ENCODE measurements around the gene PIK3AP1. TPM values are rescaled to one million over a fixed set of nuclear protein-coding genes. Genes with fewer than 3 reads are reported as not detected.

The PIK3AP1 gene
- total RNA-seq, 1 experiment from 2014 or later, result 1.7 TPM

GRCh38 chr10:96753956-96754355 lies 33.6 kb upstream of the PIK3AP1 start:
- WGBS (ENCODE audit: extremely low coverage, insufficient read length, low lambda C conversion rate), result no CpG with 5 or more reads among the region's 1 CpG
- Histone ChIP-seq H3K79me1 (ENCODE audit: insufficient read depth, low read depth, low read length, poor library complexity, severe bottlenecking) (no peaks in the 10 kb centered on the region), H4K20me1 (ENCODE audit: control insufficient read depth, insufficient read depth, insufficient read length) (no peaks in the 10 kb centered on the region), H4K8ac (replicated peaks; ENCODE audit: insufficient read length, low read depth, low read length) (no peak overlapping the region), H4K91ac (ENCODE audit: insufficient read length, low read depth, low read length) (no peak overlapping the region), H2BK20ac (ENCODE audit: low read depth, low read length, poor library complexity, severe bottlenecking) (no peak overlapping the region), H2BK120ac (ENCODE audit: low read depth, low read length, poor library complexity, severe bottlenecking) (no peak overlapping the region), H3K18ac (ENCODE audit: insufficient read length, low read depth, low read length) (no peak overlapping the region), H3K23ac (ENCODE audit: insufficient read length, low read depth, low read length) (no peak overlapping the region), H3K27me3 (ENCODE audit: insufficient read depth, low read length) (no peaks in the 10 kb centered on the region), H3T11ph (ENCODE audit: low read length) (no peak overlapping the region), H2BK15ac (ENCODE audit: low read depth, low read length) (no peak overlapping the region), H3K9ac (ENCODE audit: extremely low read depth, insufficient read length, low read length) (no peak overlapping the region), H3K79me2 (ENCODE audit: insufficient read depth, low read length) (no peaks in the 10 kb centered on the region), H3K56ac (ENCODE audit: insufficient read length, low read depth, low read length) (no peak overlapping the region), H3K14ac (ENCODE audit: insufficient read depth, low read length) (no peak overlapping the region), H2AFZ (ENCODE audit: low read length) (no peak overlapping the region), H3K4me1 (ENCODE audit: insufficient read depth, low read length) (no peaks in the 10 kb centered on the region), H2BK12ac (ENCODE audit: insufficient read length, low read depth, low read length) (no peak overlapping the region), H2AK5ac (ENCODE audit: insufficient read length, low read length) (no peak overlapping the region), H3K23me2 (ENCODE audit: insufficient read length, low read depth, low read length, poor library complexity, severe bottlenecking) (no peaks in the 10 kb centered on the region), H4K5ac (ENCODE audit: insufficient read length, low read depth, low read length) (no peak overlapping the region), H3K27ac (ENCODE audit: insufficient read length, low read depth, low read length) (no peak overlapping the region), H2BK5ac (ENCODE audit: insufficient read length, low read length) (no peak overlapping the region), H3K4me2 (ENCODE audit: insufficient read depth, insufficient read length, low read length) (no peak overlapping the region), H3K9me3 (ENCODE audit: control insufficient read depth, low read depth, low read length) (no peaks in the 10 kb centered on the region), H3K4ac (ENCODE audit: low read depth, low read length) (no peak overlapping the region)
- Mint-ChIP-seq H3K36me3 (ENCODE audit: insufficient read depth in 1 of 3, low read depth in 3 of 3) (no peaks in the 10 kb centered on the region), H3K27me3 (ENCODE audit: low read depth) (no peaks in the 10 kb centered on the region), H3K9me3 (no peaks in the 10 kb centered on the region), H3K27ac (no peak overlapping the region), H3K4me1 (no peaks in the 10 kb centered on the region), H3K4me3 (no peak overlapping the region)
- no peak for DNase-seq
- TF ChIP-seq CTCF (conservative IDR thresholded peaks at IDR 0.05), result no peak

Data from H9 (cell line).